ENCODE data around the gene LDHA. TPM values are rescaled to one million over a fixed set of nuclear protein-coding genes. Genes with fewer than 3 reads are reported as not detected.

The LDHA gene
- total and polyA plus RNA-seq, 2 of the 8 experiments (the other 6 are each of a cell fraction or from before 2014, with no cell fraction given) = 443 to 486 TPM

DNA sequence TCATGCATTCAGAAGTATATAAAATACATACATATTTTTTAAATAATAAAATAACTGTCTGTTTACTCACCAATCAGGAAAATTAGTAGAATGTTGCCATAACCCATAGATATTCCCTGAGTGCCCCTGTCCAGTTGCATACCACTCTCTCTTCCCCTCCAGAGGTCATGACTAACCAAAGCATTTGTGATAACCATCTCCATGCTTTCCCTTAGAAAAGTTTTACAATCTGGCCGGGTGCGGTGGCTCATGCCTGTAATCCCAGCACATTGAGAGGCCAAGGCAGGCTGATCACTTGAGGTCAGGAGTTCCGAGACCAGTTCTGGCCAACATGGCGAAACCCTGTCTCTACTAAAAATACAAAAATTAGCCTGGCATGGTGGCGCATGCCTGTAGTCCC, 33.2 kb upstream of the LDHA start:
- Histone ChIP-seq H3K27me3 (replicated peaks in 1 of 4; ENCODE audit: control insufficient read depth in 3 of 4, extremely low read depth in 1 of 4, insufficient read depth in 3 of 4, low read length in 3 of 4) (no peaks in the 10 kb centered on the region), H2BK20ac (ENCODE audit: low read length) (no peak overlapping the region), H3K9ac (replicated peaks in 1 of 4; ENCODE audit: extremely low read depth in 1 of 4, low read depth in 3 of 4, low read length in 3 of 4) (no peak overlapping the region), H2BK12ac (ENCODE audit: low read depth, low read length) (no peak overlapping the region), H3K56ac (replicated peaks; ENCODE audit: insufficient read length, low read depth, low read length) (no peak overlapping the region), H3K79me1 (ENCODE audit: low read depth, low read length) (no peaks in the 10 kb centered on the region), H4K20me1 (replicated peaks in 1 of 2; ENCODE audit: control insufficient read depth in 1 of 2, insufficient read depth in 2 of 2, low read length in 2 of 2) (peaks cover 0 to 2% of the 10 kb centered on the region in 2 experiments), H3K4ac (replicated peaks; ENCODE audit: insufficient read length, low read depth, low read length) (no peak overlapping the region), H3K9me3 (ENCODE audit: insufficient read depth in 2 of 2, low read depth in 1 of 2, low read length in 1 of 2) (no peaks in the 10 kb centered on the region), H3K14ac (ENCODE audit: insufficient read length) (no peak overlapping the region), H4K8ac (ENCODE audit: extremely low read depth, insufficient read depth, low read length) (no peak overlapping the region), H3K27ac (ENCODE audit: low read depth, low read length) (no peak overlapping the region), H2BK15ac (ENCODE audit: low read length) (no peak overlapping the region), H3K23me2 (ENCODE audit: low read depth, low read length) (no peaks in the 10 kb centered on the region), H2BK120ac (replicated peaks; ENCODE audit: low read depth, low read length) (no peak overlapping the region), H2AK5ac (ENCODE audit: low read depth, low read length) (no peak overlapping the region), H3K4me3 (ENCODE audit: extremely low read depth in 1 of 4, insufficient read depth in 2 of 4, low read depth in 3 of 4, low read length in 4 of 4) (no peak overlapping the region), H4K5ac (ENCODE audit: insufficient read length, low read depth, low read length) (no peak overlapping the region), H3K79me2 (ENCODE audit: control insufficient read depth in 1 of 2, insufficient read depth in 2 of 2, low read length in 2 of 2) (no peaks in the 10 kb centered on the region), H3K36me3 (ENCODE audit: control insufficient read depth in 2 of 4, insufficient read depth in 4 of 4, low read length in 3 of 4) (peaks cover 18 to 76% (median 42%) of the 10 kb centered on the region in 4 experiments), H3K4me1 (replicated peaks in 1 of 4; ENCODE audit: control insufficient read depth in 3 of 4, insufficient read depth in 4 of 4, low read length in 3 of 4) (no peaks in the 10 kb centered on the region), H2BK5ac (ENCODE audit: low read depth, low read length) (no peak overlapping the region), H3K18ac (ENCODE audit: extremely low read depth, low read length) (no peak overlapping the region), H3K4me2 (ENCODE audit: insufficient read depth in 1 of 2, low read depth in 2 of 2, low read length in 2 of 2) (no peak overlapping the region), H2AFZ (ENCODE audit: low read length) (no peak overlapping the region), H4K91ac (replicated peaks; ENCODE audit: insufficient read length, low read length) (no peak overlapping the region), H3K23ac (ENCODE audit: insufficient read length) (no peak overlapping the region)
- DNase-seq (ENCODE audit: low read depth in 1 of 2, low spot score in 2 of 2) (no peak), FAIRE-seq (no peak)
- 96% methylated on average over 5 of the region's 5 CpGs; no CpG with 5 or more reads in 1 of the 2 experiments for WGBS, 2 experiments (ENCODE audit: extremely low coverage in 1 of 2, insufficient coverage in 1 of 2, insufficient read length in 1 of 2, insufficient replicate concordance in 2 of 2, low coverage in 1 of 2, low lambda C conversion rate in 2 of 2, missing lambda C conversion rate in 1 of 2)
- ChIA-PET POLR2A (ENCODE audit: partially characterized antibody) (no interaction called here), CTCF (ENCODE audit: partially characterized antibody) (interaction anchor here (0.7 kb wide), 1 partner anchor 18 kb away, joined by 3 read pairs; no protein-coding TSS in a partner anchor)
- TF ChIP-seq KDM5A (IDR thresholded peaks at IDR 0.05; ENCODE audit: low read length) (no peak), CBX5 (IDR thresholded peaks at IDR 0.05; ENCODE audit: low read depth, low read length) (no peak), TAF1 (IDR thresholded peaks at IDR 0.05; ENCODE audit: low read depth, low read length) (no peak), ASH2L (IDR thresholded peaks at IDR 0.05; ENCODE audit: low read length) (no peak), JUND (IDR thresholded peaks at IDR 0.05; ENCODE audit: low read length) (no peak)
